HG03521 (cell line): Measurements from ENCODE around the gene BICD1.

ENCODE experiments used
- ATAC-seq: cut with Tn5 transposase; IDR thresholded peaks from one replicate; pipeline ENCODE4 v1.9.1; 2021; ENCODE audit warnings: mild to moderate bottlenecking, moderate library complexity; ENCODE audit not compliant: unreplicated experiment

The BICD1 gene

GRCh38 chr12:32139064-32139421, 32.4 kb downstream of the BICD1 start:
- peak; percentile 85 for ATAC-seq

GRCh38 chr12:32140877-32141276, 34.2 kb downstream of the BICD1 start:
- no peak for ATAC-seq

GRCh38 chr12:32145096-32145495, 38.4 kb downstream of the BICD1 start:
- no peak for ATAC-seq

GRCh38 chr12:32146074-32146873, 39.6 kb downstream of the BICD1 start:
- peak; percentile 68 for ATAC-seq

GRCh38 chr12:32148372-32148771, 41.7 kb downstream of the BICD1 start:
- no peak for ATAC-seq

GRCh38 chr12:32149489-32149888, 42.8 kb downstream of the BICD1 start:
- ATAC-seq: no peak

GRCh38 chr12:32151086-32151485, 44.4 kb downstream of the BICD1 start:
- ATAC-seq: no peak

GRCh38 chr12:32151552-32151951, 44.9 kb downstream of the BICD1 start:
- ATAC-seq: no peak

- ATAC-seq: no peak
Observed at GRCh38 chr12:32155041-32155440, 48.4 kb downstream of the BICD1 start.

- ATAC-seq: no peak
Observed at GRCh38 chr12:32155961-32156529, 49.4 kb downstream of the BICD1 start.

GRCh38 chr12:32158525-32158924, 51.9 kb downstream of the BICD1 start:
- no peak for ATAC-seq

- no peak for ATAC-seq
Observed at GRCh38 chr12:32159381-32159780, 52.7 kb downstream of the BICD1 start.

- no peak for ATAC-seq
Observed at GRCh38 chr12:32159925-32160324, 53.3 kb downstream of the BICD1 start.

- ATAC-seq: no peak
Observed at GRCh38 chr12:32161058-32161457, 54.4 kb downstream of the BICD1 start.

GRCh38 chr12:32163596-32163995, 56.9 kb downstream of the BICD1 start:
- no peak for ATAC-seq

GRCh38 chr12:32166510-32166909, 59.9 kb downstream of the BICD1 start:
- ATAC-seq: no peak

- ATAC-seq: no peak
Observed at GRCh38 chr12:32170437-32170998, 63.9 kb downstream of the BICD1 start.

GRCh38 chr12:32171211-32171610, 64.6 kb downstream of the BICD1 start:
- ATAC-seq: no peak

GRCh38 chr12:32176606-32177005, 70.0 kb downstream of the BICD1 start:
- ATAC-seq: no peak

- ATAC-seq: no peak
Observed at GRCh38 chr12:32178341-32179010, 71.8 kb downstream of the BICD1 start.

- no peak for ATAC-seq
Observed at GRCh38 chr12:32179011-32179395, 72.4 kb downstream of the BICD1 start.
